ENCODE data around the gene GPR132.

DNA sequence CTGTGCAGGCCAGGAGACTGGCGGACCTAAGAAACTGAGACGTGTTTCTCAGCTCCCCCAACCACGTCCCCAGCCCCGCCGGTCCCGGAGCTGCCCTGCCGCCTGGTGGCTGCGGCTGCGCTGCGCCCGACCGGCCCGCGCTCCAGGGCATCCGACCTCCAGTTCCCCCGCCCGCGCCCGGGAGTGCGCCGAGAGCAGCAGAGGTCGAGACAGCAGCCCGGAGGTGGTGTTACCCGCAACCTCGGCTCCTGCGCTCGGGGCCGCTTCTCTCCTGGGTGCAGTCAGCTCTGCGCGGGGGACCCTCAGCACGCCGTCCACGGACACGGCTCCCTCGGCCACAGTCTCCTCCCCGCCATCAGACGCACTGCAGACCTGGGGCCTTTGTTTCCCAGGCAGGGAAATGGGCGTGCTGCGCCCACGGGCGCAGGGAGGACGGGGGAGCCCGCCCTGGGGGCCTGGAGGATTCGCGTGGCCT, 21.6 kb upstream of the GPR132 start:
- TF ChIP-seq, protein P1, sequence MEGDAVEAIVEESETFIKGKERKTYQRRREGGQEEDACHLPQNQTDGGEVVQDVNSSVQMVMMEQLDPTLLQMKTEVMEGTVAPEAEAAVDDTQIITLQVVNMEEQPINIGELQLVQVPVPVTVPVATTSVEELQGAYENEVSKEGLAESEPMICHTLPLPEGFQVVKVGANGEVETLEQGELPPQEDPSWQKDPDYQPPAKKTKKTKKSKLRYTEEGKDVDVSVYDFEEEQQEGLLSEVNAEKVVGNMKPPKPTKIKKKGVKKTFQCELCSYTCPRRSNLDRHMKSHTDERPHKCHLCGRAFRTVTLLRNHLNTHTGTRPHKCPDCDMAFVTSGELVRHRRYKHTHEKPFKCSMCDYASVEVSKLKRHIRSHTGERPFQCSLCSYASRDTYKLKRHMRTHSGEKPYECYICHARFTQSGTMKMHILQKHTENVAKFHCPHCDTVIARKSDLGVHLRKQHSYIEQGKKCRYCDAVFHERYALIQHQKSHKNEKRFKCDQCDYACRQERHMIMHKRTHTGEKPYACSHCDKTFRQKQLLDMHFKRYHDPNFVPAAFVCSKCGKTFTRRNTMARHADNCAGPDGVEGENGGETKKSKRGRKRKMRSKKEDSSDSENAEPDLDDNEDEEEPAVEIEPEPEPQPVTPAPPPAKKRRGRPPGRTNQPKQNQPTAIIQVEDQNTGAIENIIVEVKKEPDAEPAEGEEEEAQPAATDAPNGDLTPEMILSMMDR (IDR thresholded peaks at IDR 0.05) = peak; percentile 78
- no peak for TF ChIP-seq EZH2 (IDR thresholded peaks at IDR 0.05; ENCODE audit: borderline replicate concordance, insufficient read depth, low read depth, low read length, poor library complexity, severe bottlenecking)
